WERI-Rb-1 (cell line): ENCODE results near the gene PCDHGB3.

Experiments
- DNase-seq: peaks from one replicate; pipeline ENCODE4 v3.0.0-alpha.2; 2020
- H3K27ac ChIP-seq: fragments of 250-450 bp; sonication (Bioruptor Pico); 2 replicates; pipeline ENCODE4 v1.5.1; 2020; ENCODE audit warnings: mild to moderate bottlenecking, moderate library complexity
- H3K27me3 ChIP-seq: fragments of 250-450 bp; sonication (Bioruptor Pico); 2 replicates; pipeline ENCODE4 v1.5.1; 2021; ENCODE audit warnings: mild to moderate bottlenecking, low read depth, moderate library complexity; ENCODE audit not compliant: insufficient read depth, severe bottlenecking
- H3K36me3 ChIP-seq: fragments of 250-450 bp; sonication (Bioruptor Pico); 2 replicates; pipeline ENCODE4 v1.5.1; 2020; ENCODE audit warnings: mild to moderate bottlenecking, moderate library complexity
- H3K4me3 ChIP-seq: 2 replicates; pipeline ENCODE4 v1.5.1; 2011; ENCODE audit warnings: low read depth, mild to moderate bottlenecking, control low read depth, low read length
- H3K9me3 ChIP-seq: fragments of 250-450 bp; sonication (Bioruptor Pico); 2 replicates; pipeline ENCODE4 v1.5.1; 2021; ENCODE audit warnings: mild to moderate bottlenecking, moderate library complexity; ENCODE audit not compliant: severe bottlenecking
- CTCF ChIP-seq: IDR thresholded peaks from 2 replicates; pipeline ENCODE4 v1.5.1; 2011; ENCODE audit warnings: low read depth, mild to moderate bottlenecking, control low read depth, inconsistent platforms, low read length

Gene PCDHGB3

GRCh38 chr5:141419074-141419880 lies 49.2 kb downstream of the PCDHGB3 start:
- no peak for TF ChIP-seq CTCF
- no peak overlapping the region for H3K4me3 ChIP-seq
- H3K9me3 ChIP-seq: peaks cover 25% of the 10 kb centered on the region
- DNase-seq: no peak
- H3K36me3 ChIP-seq: no peaks in the 10 kb centered on the region
- no peak overlapping the region for H3K27ac ChIP-seq
- H3K27me3 ChIP-seq: no peaks in the 10 kb centered on the region

GRCh38 chr5:141420855-141421488 lies 50.9 kb downstream of the PCDHGB3 start, which contains the start of gene PCDHGA11:
TSS of gene PCDHGA11 (plus strand) at chr5:141421051. CDS start at chr5:141421228, 177 bp downstream.
- TF ChIP-seq CTCF: no peak; the same call in 1 of the 2 replicates
- H3K4me3 ChIP-seq: no peak within 1 kb of the TSS
- H3K27ac ChIP-seq: no peak within 1 kb of the TSS
- no peaks in the 10 kb centered on the region for H3K27me3 ChIP-seq
- H3K9me3 ChIP-seq: peaks cover 25% of the 10 kb centered on the region
- peak; percentile 30 for DNase-seq
- no peaks in the 10 kb centered on the region for H3K36me3 ChIP-seq

- Histone ChIP-seq H3K4me3 (no peak overlapping the region), H3K27ac (no peak overlapping the region), H3K27me3 (no peaks in the 10 kb centered on the region), H3K9me3 (peaks cover 25% of the 10 kb centered on the region), H3K36me3 (no peaks in the 10 kb centered on the region)
- TF ChIP-seq CTCF: no peak
- no peak for DNase-seq
Measured at GRCh38 chr5:141421489-141421855, 51.4 kb downstream of the PCDHGB3 start.
